ENCODE measurements around the gene CD109.
"Not testable (repeated sequence)": the region's sequence is repeated elsewhere in the genome, so short reads cannot be mapped to it uniquely, and the experiment has no call there.

Gene CD109

GRCh38 chr6:73796881-73797280, 100.9 kb downstream of the CD109 start:
- no peak for DNase-seq

- no peak for DNase-seq
Observed at GRCh38 chr6:73797861-73798260, 101.9 kb downstream of the CD109 start.

- DNase-seq: peak; percentile 88
Observed at GRCh38 chr6:73798592-73798991, 102.6 kb downstream of the CD109 start.

GRCh38 chr6:73800997-73801396, 105.0 kb downstream of the CD109 start:
- DNase-seq: no peak

- DNase-seq: no peak
Observed at GRCh38 chr6:73801652-73802268, 105.8 kb downstream of the CD109 start.

- DNase-seq: peak; percentile 29
Observed at GRCh38 chr6:73802366-73802765, 106.4 kb downstream of the CD109 start.

- DNase-seq: peak; percentile 92
Observed at GRCh38 chr6:73803562-73804241, 107.7 kb downstream of the CD109 start.

GRCh38 chr6:73805221-73805620, 109.2 kb downstream of the CD109 start:
- DNase-seq: not testable (repeated sequence)

- DNase-seq: not testable (repeated sequence)
Observed at GRCh38 chr6:73805982-73806381, 110.0 kb downstream of the CD109 start.

GRCh38 chr6:73811706-73812105, 115.7 kb downstream of the CD109 start:
- no peak for DNase-seq

- DNase-seq: no peak
Observed at GRCh38 chr6:73817253-73817652, 121.2 kb downstream of the CD109 start.

- no peak for DNase-seq
Observed at GRCh38 chr6:73823046-73823735, 127.2 kb downstream of the CD109 start.

GRCh38 chr6:73823832-73824231, 127.8 kb downstream of the CD109 start:
- DNase-seq: no peak

- no peak for DNase-seq
Observed at GRCh38 chr6:73826571-73826970, 130.6 kb downstream of the CD109 start.

- no peak for DNase-seq
Observed at GRCh38 chr6:73830119-73830518, 134.1 kb downstream of the CD109 start.

GRCh38 chr6:73832313-73832712, 136.3 kb downstream of the CD109 start:
- peak; percentile 22 for DNase-seq

GRCh38 chr6:73844696-73845095, 148.7 kb downstream of the CD109 start:
- DNase-seq: not testable (repeated sequence)

GRCh38 chr6:73851048-73851447, 155.0 kb downstream of the CD109 start:
- DNase-seq: not testable (repeated sequence)

- peak; percentile 74 for DNase-seq
Observed at GRCh38 chr6:73854998-73855718, 159.2 kb downstream of the CD109 start.

- DNase-seq: no peak
Observed at GRCh38 chr6:73857341-73857890, 161.4 kb downstream of the CD109 start.

GRCh38 chr6:73858376-73858775, 162.4 kb downstream of the CD109 start:
- no peak for DNase-seq

- no peak for DNase-seq
Observed at GRCh38 chr6:73860303-73860702, 164.3 kb downstream of the CD109 start.

- DNase-seq: no peak
Observed at GRCh38 chr6:73866305-73866704, 170.3 kb downstream of the CD109 start.
